Measurements from ENCODE around the gene CRMP1. TPM values are rescaled to one million over a fixed set of nuclear protein-coding genes. Genes with fewer than 3 reads are reported as not detected.

The CRMP1 gene
- total RNA-seq, 1 experiment from 2014 or later = 134 TPM

DNA sequence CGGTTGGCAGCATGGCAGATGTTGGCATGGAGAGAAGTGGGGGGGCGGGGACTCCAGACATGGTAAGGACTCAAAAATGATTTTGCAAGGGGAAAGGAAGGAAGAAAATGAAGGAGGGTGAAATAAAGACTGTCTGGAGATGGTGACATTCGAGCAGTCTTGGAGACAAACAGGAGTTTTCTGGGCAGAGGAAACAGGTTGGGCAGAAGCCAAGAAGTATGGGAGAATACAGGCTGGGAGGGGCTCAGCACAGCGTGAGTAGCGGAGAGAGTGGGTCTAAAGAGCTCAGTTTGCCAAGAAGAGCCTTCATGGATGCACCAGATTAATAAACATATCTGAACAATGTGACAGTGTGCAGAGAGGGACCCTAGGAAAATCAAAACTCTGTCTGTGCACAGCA lies 13.3 kb upstream of the CRMP1 start:
- no peak for DNase-seq (ENCODE audit: low spot score)
- Mint-ChIP-seq H3K4me3 (peak overlapping the region; percentile 36), H3K27me3 (ENCODE audit: low read depth) (peaks cover 86% of the 10 kb centered on the region), H3K36me3 (peaks cover 2% of the 10 kb centered on the region), H3K4me1 (peaks cover 68% of the 10 kb centered on the region), H3K27ac (peak overlapping the region; percentile 17; the same call in 1 of the 2 replicates), H3K9me3 (peaks cover 2% of the 10 kb centered on the region)
- POLR2A ChIA-PET = no interaction called here
- no peak for TF ChIP-seq MAX (CRISPR knock-in tag; IDR thresholded peaks at IDR 0.05)
- no peak for TF ChIP-seq ZSCAN18 (CRISPR knock-in tag; IDR thresholded peaks at IDR 0.05)
- TF ChIP-seq ESRRA (CRISPR knock-in tag; IDR thresholded peaks at IDR 0.05; ENCODE audit: borderline replicate concordance) = no peak
- TF ChIP-seq GABPB1 (CRISPR knock-in tag; IDR thresholded peaks at IDR 0.05) = no peak
- TF ChIP-seq ZBTB43 (CRISPR knock-in tag; IDR thresholded peaks at IDR 0.05) = no peak
- no peak for TF ChIP-seq TEAD1 (CRISPR knock-in tag; IDR thresholded peaks at IDR 0.05)
- TF ChIP-seq SOX15 (CRISPR knock-in tag; IDR thresholded peaks at IDR 0.05) = no peak
- no peak for TF ChIP-seq ZNF671 (CRISPR knock-in tag; IDR thresholded peaks at IDR 0.05)
- TF ChIP-seq ZNF396 (CRISPR knock-in tag; IDR thresholded peaks at IDR 0.05; ENCODE audit: borderline replicate concordance) = no peak
- TF ChIP-seq SP1 (CRISPR knock-in tag; conservative IDR thresholded peaks at IDR 0.05) = no peak
- no peak for TF ChIP-seq ARID4B (CRISPR knock-in tag; IDR thresholded peaks at IDR 0.05; ENCODE audit: borderline replicate concordance)
- TF ChIP-seq OVOL2 (CRISPR knock-in tag; IDR thresholded peaks at IDR 0.05; ENCODE audit: borderline replicate concordance) = no peak
- TF ChIP-seq JAZF1 (CRISPR knock-in tag; IDR thresholded peaks at IDR 0.05) = no peak
- no peak for TF ChIP-seq TEAD4 (CRISPR knock-in tag; IDR thresholded peaks at IDR 0.05)
- TF ChIP-seq CREM (CRISPR knock-in tag; IDR thresholded peaks at IDR 0.05) = no peak
- CTCF ChIA-PET = interaction anchor here (1.0 to 2.3 kb wide), 5 partner anchors 12 to 74 kb away, joined by 3 to 8 read pairs (median 7); no protein-coding TSS in a partner anchor
- ATAC-seq = no peak; the same call in 1 of the 2 replicates

GRCh38 chr4:5905714-5906113 lies 12.8 kb upstream of the CRMP1 start:
- peaks cover 69% of the 10 kb centered on the region for H3K4me1 Mint-ChIP-seq
- peak overlapping the region; percentile 17; the same call in 1 of the 2 replicates for H3K27ac Mint-ChIP-seq
- peak; percentile 94 for ATAC-seq
- H3K9me3 Mint-ChIP-seq = no peaks in the 10 kb centered on the region; the same call in 1 of the 2 replicates
- peak overlapping the region; percentile 36 for H3K4me3 Mint-ChIP-seq
- H3K27me3 Mint-ChIP-seq (ENCODE audit: low read depth) = peaks cover 89% of the 10 kb centered on the region
- POLR2A ChIA-PET = no interaction called here
- CTCF ChIA-PET = interaction anchor here (0.6 to 2.3 kb wide), 5 partner anchors 12 to 74 kb away, joined by 3 to 8 read pairs (median 4); no protein-coding TSS in a partner anchor
- H3K36me3 Mint-ChIP-seq = no peaks in the 10 kb centered on the region
- DNase-seq (ENCODE audit: low spot score) = peak; percentile 48
- TF ChIP-seq, protein P1, sequence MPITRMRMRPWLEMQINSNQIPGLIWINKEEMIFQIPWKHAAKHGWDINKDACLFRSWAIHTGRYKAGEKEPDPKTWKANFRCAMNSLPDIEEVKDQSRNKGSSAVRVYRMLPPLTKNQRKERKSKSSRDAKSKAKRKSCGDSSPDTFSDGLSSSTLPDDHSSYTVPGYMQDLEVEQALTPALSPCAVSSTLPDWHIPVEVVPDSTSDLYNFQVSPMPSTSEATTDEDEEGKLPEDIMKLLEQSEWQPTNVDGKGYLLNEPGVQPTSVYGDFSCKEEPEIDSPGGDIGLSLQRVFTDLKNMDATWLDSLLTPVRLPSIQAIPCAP (CRISPR knock-in tag; IDR thresholded peaks at IDR 0.05) = no peak
- no peak for TF ChIP-seq NFYB (CRISPR knock-in tag; conservative IDR thresholded peaks at IDR 0.05; ENCODE audit: low read depth)
- TF ChIP-seq GRHL2 (CRISPR knock-in tag; IDR thresholded peaks at IDR 0.05; ENCODE audit: insufficient replicate concordance, severe bottlenecking) = no peak
- TF ChIP-seq ETV6 (CRISPR knock-in tag; IDR thresholded peaks at IDR 0.05) = 0 out of 2 replicates have a peak, but pooled peaks have one; percentile 20
- 0 out of 2 replicates have a peak, but pooled peaks have one; percentile 28 for TF ChIP-seq FOXP4 (CRISPR knock-in tag; IDR thresholded peaks at IDR 0.05)

Measured in WTC11 (cell line).